HEK293 (cell line): Measurements from ENCODE around the gene ADAMTS12.

Source experiments
- CTCF ChIA-PET: fragments of 350-600 bp; formaldehyde crosslinking; extraction: SDS; loops from one replicate; lab custom pipeline; 2021; ENCODE audit warnings: antibody characterized with exemption; lab: Yijun Ruan, JAX
- POLR2A ChIA-PET: fragments of 300-600 bp; formaldehyde crosslinking; extraction: SDS; loops from one replicate; lab custom pipeline; 2020; ENCODE audit warnings: antibody characterized with exemption, inconsistent platforms; lab: Yijun Ruan, JAX
- H3K27ac ChIP-seq: fragments of 200-500 bp; sonication (Bioruptor generic); 2 replicates; pipeline ENCODE4 v1.5.1; 2014; ENCODE audit warnings: low read depth, low read length, control low read depth, inconsistent platforms; ENCODE audit errors: extremely low read depth
- H3K36me3 ChIP-seq, 2 experiments: fragments of 200-500 bp in 1 of 2; sonication (Bioruptor generic) in 1 of 2; 1 replicate in 1 of 2; 2 replicates in 1 of 2; pipeline ENCODE4 v1.5.1; 2014 to 2017; ENCODE audit warnings: inconsistent platforms in 2 of 2, low read length in 2 of 2; ENCODE audit not compliant: control insufficient read depth in 2 of 2, insufficient read depth in 1 of 2
- H3K4me1 ChIP-seq: fragments of 200-500 bp; sonication (Bioruptor generic); 2 replicates; pipeline ENCODE4 v1.5.1; 2014; ENCODE audit warnings: mild to moderate bottlenecking, low read length, inconsistent platforms; ENCODE audit not compliant: control insufficient read depth, insufficient read depth
- H3K4me3 ChIP-seq: 2 replicates; pipeline ENCODE4 v1.5.1; 2011; ENCODE audit warnings: low read depth, mild to moderate bottlenecking, control low read depth, low read length, moderate library complexity
- H3K9me3 ChIP-seq: fragments of 200-500 bp; sonication (Bioruptor generic); 2 replicates; pipeline ENCODE4 v1.5.1; 2014; ENCODE audit warnings: low read depth, low read length, inconsistent platforms; ENCODE audit not compliant: control insufficient read depth, insufficient read depth
- GLIS2 ChIP-seq: fragments of 450-650 bp; formaldehyde crosslinking; IDR thresholded peaks from 2 replicates; pipeline ENCODE4 v1.5.1; 2016; ENCODE audit warnings: missing biosample characterization, missing genetic modification characterization
- KLF10 ChIP-seq: fragments of 450-650 bp; IDR thresholded peaks from 2 replicates; pipeline ENCODE4 v1.5.1; 2018; ENCODE audit warnings: missing biosample characterization, mild to moderate bottlenecking, missing genetic modification characterization
- MZF1 ChIP-seq: fragments of 450-650 bp; formaldehyde crosslinking; IDR thresholded peaks from 2 replicates; pipeline ENCODE4 v1.5.1; 2017; ENCODE audit warnings: missing biosample characterization, missing genetic modification characterization, borderline replicate concordance
- SP2 ChIP-seq: fragments of 450-650 bp; formaldehyde crosslinking; IDR thresholded peaks from 2 replicates; pipeline ENCODE4 v1.5.1; 2016; ENCODE audit warnings: missing biosample characterization, missing genetic modification characterization
- TCF7L2 ChIP-seq: IDR thresholded peaks from 2 replicates; pipeline ENCODE4 v1.6.1; 2011; ENCODE audit warnings: low read depth, mild to moderate bottlenecking, inconsistent platforms, low read length, moderate library complexity, borderline replicate concordance
- YY2 ChIP-seq: fragments of 450-650 bp; formaldehyde crosslinking; IDR thresholded peaks from 2 replicates; pipeline ENCODE4 v1.5.1; 2016; ENCODE audit warnings: missing biosample characterization, missing genetic modification characterization
- ZNF10 ChIP-seq: fragments of 450-650 bp; formaldehyde crosslinking; IDR thresholded peaks from 2 replicates; pipeline ENCODE4 v1.5.1; 2017; ENCODE audit warnings: missing biosample characterization, missing genetic modification characterization
- ZNF157 ChIP-seq: fragments of 450-650 bp; formaldehyde crosslinking; IDR thresholded peaks from 2 replicates; pipeline ENCODE4 v1.5.1; 2016; ENCODE audit warnings: missing biosample characterization, missing genetic modification characterization
- ZNF175 ChIP-seq: fragments of 450-650 bp; formaldehyde crosslinking; IDR thresholded peaks from 2 replicates; pipeline ENCODE4 v1.5.1; 2016; ENCODE audit warnings: missing biosample characterization, missing genetic modification characterization
- ZNF214 ChIP-seq: fragments of 450-650 bp; formaldehyde crosslinking; IDR thresholded peaks from 2 replicates; pipeline ENCODE4 v1.5.1; 2017; ENCODE audit warnings: missing biosample characterization, mild to moderate bottlenecking, missing genetic modification characterization, borderline replicate concordance
- ZNF223 ChIP-seq: fragments of 450-650 bp; formaldehyde crosslinking; IDR thresholded peaks from 2 replicates; pipeline ENCODE4 v1.5.1; 2016; ENCODE audit warnings: missing biosample characterization, missing genetic modification characterization
- ZNF274 ChIP-seq, 2 experiments: fragments of 200-500 bp in 1 of 2; fragments of 450-650 bp in 1 of 2; sonication (Bioruptor generic) in 1 of 2; formaldehyde crosslinking in 1 of 2; IDR thresholded peaks; 2 replicates each; pipeline versions ENCODE4 v1.5.1 to v1.6.1; 2014 to 2016; ENCODE audit warnings: borderline replicate concordance in 1 of 2, inconsistent platforms in 1 of 2, low read length in 1 of 2, missing biosample characterization in 1 of 2, missing genetic modification characterization in 1 of 2
- ZNF433 ChIP-seq: fragments of 450-650 bp; formaldehyde crosslinking; IDR thresholded peaks from 2 replicates; pipeline ENCODE4 v1.5.1; 2016; ENCODE audit warnings: missing biosample characterization, missing genetic modification characterization, low read depth
- ZNF549 ChIP-seq: fragments of 450-650 bp; IDR thresholded peaks from 2 replicates; pipeline ENCODE4 v1.5.1; 2018; ENCODE audit warnings: missing biosample characterization, missing genetic modification characterization, mild to moderate bottlenecking, inconsistent platforms, moderate library complexity
- ZNF596 ChIP-seq: fragments of 450-650 bp; IDR thresholded peaks from 2 replicates; pipeline ENCODE4 v1.5.0; 2018; ENCODE audit warnings: missing biosample characterization, mild to moderate bottlenecking, missing genetic modification characterization, moderate library complexity
- ZNF777 ChIP-seq: fragments of 450-650 bp; formaldehyde crosslinking; IDR thresholded peaks from 2 replicates; pipeline ENCODE4 v1.5.1; 2017; ENCODE audit warnings: missing biosample characterization, missing genetic modification characterization, borderline replicate concordance
- ZNF830 ChIP-seq: fragments of 450-650 bp; IDR thresholded peaks from 2 replicates; pipeline ENCODE4 v1.5.0; 2018; ENCODE audit warnings: missing biosample characterization, missing genetic modification characterization, low read depth, mild to moderate bottlenecking, moderate library complexity
- ZXDB ChIP-seq: fragments of 450-650 bp; formaldehyde crosslinking; IDR thresholded peaks from 2 replicates; pipeline ENCODE4 v1.5.1; 2016; ENCODE audit warnings: missing biosample characterization, missing genetic modification characterization
- TF ChIP-seq, protein P1 (sequence below): fragments of 450-650 bp; formaldehyde crosslinking; IDR thresholded peaks from 2 replicates; pipeline ENCODE4 v1.5.1; 2016; ENCODE audit warnings: missing biosample characterization, missing genetic modification characterization
- TF ChIP-seq, protein P2 (sequence below): fragments of 450-650 bp; formaldehyde crosslinking; conservative IDR thresholded peaks from 2 replicates; pipeline ENCODE4 v1.5.1; 2016; ENCODE audit warnings: low read depth, missing biosample characterization, missing genetic modification characterization
- TF ChIP-seq, protein P3 (sequence below): fragments of 450-650 bp; formaldehyde crosslinking; IDR thresholded peaks from 2 replicates; pipeline ENCODE4 v1.5.1; 2017; ENCODE audit warnings: missing biosample characterization, mild to moderate bottlenecking, missing genetic modification characterization, moderate library complexity

The ADAMTS12 gene

DNA sequence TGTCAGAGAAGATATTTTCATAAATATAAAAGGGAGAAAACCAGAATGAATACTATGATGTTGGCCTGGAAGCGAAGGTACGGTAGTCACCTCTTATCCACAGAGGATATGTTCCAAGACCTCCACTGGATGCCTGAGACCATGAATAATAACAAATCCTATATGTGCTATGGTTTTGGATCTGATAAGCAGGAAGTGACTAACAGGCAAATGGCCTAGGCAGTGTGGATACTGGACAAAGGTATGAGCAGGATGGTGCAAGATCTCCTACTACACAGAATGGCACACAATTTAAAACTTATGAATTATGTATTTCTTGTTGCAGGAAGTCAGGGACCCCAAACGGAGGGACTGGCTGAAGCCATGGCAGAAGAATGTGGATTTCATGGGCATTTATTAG, 48.2 kb downstream of the ADAMTS12 start:
- no peaks in the 10 kb centered on the region for H3K36me3 ChIP-seq
- TF ChIP-seq ZNF223 (tag by site-specific recombination) (no peak), ZNF10 (no peak), TCF7L2 (no peak), ZNF214 (no peak), GLIS2 (no peak)
- H3K27ac ChIP-seq: no peak overlapping the region
- CTCF ChIA-PET: no interaction called here
- H3K4me1 ChIP-seq: no peaks in the 10 kb centered on the region
- no peaks in the 10 kb centered on the region for H3K9me3 ChIP-seq
- no peak overlapping the region for H3K4me3 ChIP-seq
- POLR2A ChIA-PET: no interaction called here

DNA sequence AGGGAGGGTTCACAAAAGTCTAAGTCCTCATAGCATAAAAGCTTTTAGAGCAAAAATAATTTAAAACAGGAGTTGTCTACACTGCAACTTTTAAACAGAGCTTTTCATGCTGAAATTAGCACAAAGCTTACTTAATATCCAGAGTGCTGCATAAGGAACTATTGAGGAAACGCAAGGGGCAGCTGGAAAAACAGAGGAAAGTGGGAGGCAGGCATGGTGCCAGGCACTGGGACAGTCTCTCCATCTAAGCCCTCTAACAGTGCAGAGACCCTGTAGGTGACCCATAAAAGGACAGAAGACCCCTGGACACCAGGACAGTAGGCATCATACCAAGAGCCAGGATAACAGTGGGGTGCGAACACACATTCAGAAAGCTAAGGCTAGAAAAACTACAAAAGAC, 49.3 kb downstream of the ADAMTS12 start:
- Histone ChIP-seq H3K36me3 (no peaks in the 10 kb centered on the region), H3K9me3 (no peaks in the 10 kb centered on the region), H3K27ac (no peak overlapping the region), H3K4me1 (no peaks in the 10 kb centered on the region), H3K4me3 (no peak overlapping the region)
- ChIA-PET POLR2A (no interaction called here), CTCF (no interaction called here)
- TF ChIP-seq, protein P1, sequence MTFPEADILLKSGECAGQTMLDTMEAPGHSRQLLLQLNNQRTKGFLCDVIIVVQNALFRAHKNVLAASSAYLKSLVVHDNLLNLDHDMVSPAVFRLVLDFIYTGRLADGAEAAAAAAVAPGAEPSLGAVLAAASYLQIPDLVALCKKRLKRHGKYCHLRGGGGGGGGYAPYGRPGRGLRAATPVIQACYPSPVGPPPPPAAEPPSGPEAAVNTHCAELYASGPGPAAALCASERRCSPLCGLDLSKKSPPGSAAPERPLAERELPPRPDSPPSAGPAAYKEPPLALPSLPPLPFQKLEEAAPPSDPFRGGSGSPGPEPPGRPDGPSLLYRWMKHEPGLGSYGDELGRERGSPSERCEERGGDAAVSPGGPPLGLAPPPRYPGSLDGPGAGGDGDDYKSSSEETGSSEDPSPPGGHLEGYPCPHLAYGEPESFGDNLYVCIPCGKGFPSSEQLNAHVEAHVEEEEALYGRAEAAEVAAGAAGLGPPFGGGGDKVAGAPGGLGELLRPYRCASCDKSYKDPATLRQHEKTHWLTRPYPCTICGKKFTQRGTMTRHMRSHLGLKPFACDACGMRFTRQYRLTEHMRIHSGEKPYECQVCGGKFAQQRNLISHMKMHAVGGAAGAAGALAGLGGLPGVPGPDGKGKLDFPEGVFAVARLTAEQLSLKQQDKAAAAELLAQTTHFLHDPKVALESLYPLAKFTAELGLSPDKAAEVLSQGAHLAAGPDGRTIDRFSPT (tag by site-specific recombination): no peak
- TF ChIP-seq ZNF549: no peak
- no peak for TF ChIP-seq ZNF10
- TF ChIP-seq, protein P2, sequence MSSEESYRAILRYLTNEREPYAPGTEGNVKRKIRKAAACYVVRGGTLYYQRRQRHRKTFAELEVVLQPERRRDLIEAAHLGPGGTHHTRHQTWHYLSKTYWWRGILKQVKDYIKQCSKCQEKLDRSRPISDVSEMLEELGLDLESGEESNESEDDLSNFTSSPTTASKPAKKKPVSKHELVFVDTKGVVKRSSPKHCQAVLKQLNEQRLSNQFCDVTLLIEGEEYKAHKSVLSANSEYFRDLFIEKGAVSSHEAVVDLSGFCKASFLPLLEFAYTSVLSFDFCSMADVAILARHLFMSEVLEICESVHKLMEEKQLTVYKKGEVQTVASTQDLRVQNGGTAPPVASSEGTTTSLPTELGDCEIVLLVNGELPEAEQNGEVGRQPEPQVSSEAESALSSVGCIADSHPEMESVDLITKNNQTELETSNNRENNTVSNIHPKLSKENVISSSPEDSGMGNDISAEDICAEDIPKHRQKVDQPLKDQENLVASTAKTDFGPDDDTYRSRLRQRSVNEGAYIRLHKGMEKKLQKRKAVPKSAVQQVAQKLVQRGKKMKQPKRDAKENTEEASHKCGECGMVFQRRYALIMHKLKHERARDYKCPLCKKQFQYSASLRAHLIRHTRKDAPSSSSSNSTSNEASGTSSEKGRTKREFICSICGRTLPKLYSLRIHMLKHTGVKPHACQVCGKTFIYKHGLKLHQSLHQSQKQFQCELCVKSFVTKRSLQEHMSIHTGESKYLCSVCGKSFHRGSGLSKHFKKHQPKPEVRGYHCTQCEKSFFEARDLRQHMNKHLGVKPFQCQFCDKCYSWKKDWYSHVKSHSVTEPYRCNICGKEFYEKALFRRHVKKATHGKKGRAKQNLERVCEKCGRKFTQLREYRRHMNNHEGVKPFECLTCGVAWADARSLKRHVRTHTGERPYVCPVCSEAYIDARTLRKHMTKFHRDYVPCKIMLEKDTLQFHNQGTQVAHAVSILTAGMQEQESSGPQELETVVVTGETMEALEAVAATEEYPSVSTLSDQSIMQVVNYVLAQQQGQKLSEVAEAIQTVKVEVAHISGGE (tag by site-specific recombination): no peak
- TF ChIP-seq ZNF830 (tag by site-specific recombination): no peak
- no peak for TF ChIP-seq ZXDB (tag by site-specific recombination)
- TF ChIP-seq ZNF175: no peak

DNA sequence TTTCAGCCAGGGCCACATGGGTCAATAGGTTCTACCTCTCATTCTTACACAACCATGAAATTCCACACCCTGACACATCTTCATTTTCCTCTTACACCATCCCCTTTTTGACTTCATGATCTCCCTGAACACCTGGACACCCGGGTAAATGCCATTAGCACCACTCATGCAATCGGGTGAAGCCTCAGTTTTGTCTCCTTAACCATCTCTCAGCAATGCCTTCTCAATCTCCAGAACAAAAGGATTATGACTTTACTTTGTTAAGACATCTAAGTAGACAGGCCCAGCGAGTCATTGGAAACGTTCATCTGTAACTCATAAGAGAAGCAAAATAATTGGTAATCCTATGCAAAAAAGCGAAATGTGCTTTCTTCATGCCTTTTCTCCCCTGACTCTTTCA, 49.9 kb downstream of the ADAMTS12 start:
- Histone ChIP-seq H3K27ac (no peak overlapping the region), H3K9me3 (no peaks in the 10 kb centered on the region), H3K4me1 (no peaks in the 10 kb centered on the region), H3K4me3 (no peak overlapping the region), H3K36me3 (no peaks in the 10 kb centered on the region)
- POLR2A ChIA-PET: no interaction called here
- CTCF ChIA-PET: no interaction called here
- TF ChIP-seq ZNF433 (tag by site-specific recombination) (no peak), ZNF274 (IDR thresholded peaks at IDR 0.05; ENCODE audit: low read length) (no peak), ZNF274 (tag by site-specific recombination; IDR thresholded peaks at IDR 0.05; ENCODE audit: borderline replicate concordance) (no peak), ZNF596 (tag by site-specific recombination) (no peak), YY2 (tag by site-specific recombination) (no peak), SP2 (no peak), KLF10 (tag by site-specific recombination) (no peak), MZF1 (tag by site-specific recombination) (no peak), ZNF777 (no peak), ZNF157 (no peak)
- TF ChIP-seq, protein P3, sequence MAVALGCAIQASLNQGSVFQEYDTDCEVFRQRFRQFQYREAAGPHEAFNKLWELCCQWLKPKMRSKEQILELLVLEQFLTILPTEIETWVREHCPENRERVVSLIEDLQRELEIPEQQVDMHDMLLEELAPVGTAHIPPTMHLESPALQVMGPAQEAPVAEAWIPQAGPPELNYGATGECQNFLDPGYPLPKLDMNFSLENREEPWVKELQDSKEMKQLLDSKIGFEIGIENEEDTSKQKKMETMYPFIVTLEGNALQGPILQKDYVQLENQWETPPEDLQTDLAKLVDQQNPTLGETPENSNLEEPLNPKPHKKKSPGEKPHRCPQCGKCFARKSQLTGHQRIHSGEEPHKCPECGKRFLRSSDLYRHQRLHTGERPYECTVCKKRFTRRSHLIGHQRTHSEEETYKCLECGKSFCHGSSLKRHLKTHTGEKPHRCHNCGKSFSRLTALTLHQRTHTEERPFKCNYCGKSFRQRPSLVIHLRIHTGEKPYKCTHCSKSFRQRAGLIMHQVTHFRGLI: no peak
- TF ChIP-seq, all 188 proteins: peak for 0
